ENCODE measurements around the gene RPS2. TPM values are rescaled to one million over a fixed set of nuclear protein-coding genes. Genes with fewer than 3 reads are reported as not detected.

RPS2 gene
- total RNA-seq, 5 donors from 2014 or later (not counting 1 experiment from before 2014, with no cell fraction given), result 3,208 to 3,662 (median 3,410) TPM

- POLR2A ChIA-PET, result no interaction called here
- no peak overlapping the region for H3K4me3 ChIP-seq (ENCODE audit: control insufficient read depth in 1 of 2, extremely low read depth in 1 of 2, low read length in 1 of 2)
- DNase-seq (peak in 1 of 35 experiments; percentile 50), ATAC-seq (replicated peaks in 1 of 4) (no peak)
- peaks cover 6% of the 10 kb centered on the region for H3K36me3 Mint-ChIP-seq
- peak overlapping the region in 2 of 3 donors; percentile 21 to 29 for H3K4me3 Mint-ChIP-seq
- peaks cover 16 to 30% of the 10 kb centered on the region in 2 experiments for H3K4me1 ChIP-seq (ENCODE audit: control insufficient read depth in 1 of 2, extremely low read depth in 1 of 2, insufficient read depth in 2 of 2, low read length in 2 of 2)
- H3K9me3 Mint-ChIP-seq, result no peaks in the 10 kb centered on the region
- H3K27ac ChIP-seq (ENCODE audit: low read length), result peak overlapping the region; percentile 57
- peaks cover 2 to 25% of the 10 kb centered on the region in 2 experiments for H3K27me3 ChIP-seq (replicated peaks in 1 of 2; ENCODE audit: control insufficient read depth in 2 of 2, extremely low read depth in 1 of 2, insufficient read depth in 2 of 2, low read length in 1 of 2)
- H3K36me3 ChIP-seq (ENCODE audit: control insufficient read depth in 2 of 2, extremely low read depth in 1 of 2, insufficient read depth in 1 of 2, low read length in 1 of 2), result peaks cover 2 to 15% of the 10 kb centered on the region in 2 donors
- no peaks in the 10 kb centered on the region for H3K9me3 ChIP-seq
- H3K27me3 Mint-ChIP-seq, result peaks cover 2 to 8% of the 10 kb centered on the region in 2 donors
- CTCF ChIA-PET, result no interaction called here
- H3K4me1 Mint-ChIP-seq, result peaks cover 5 to 25% (median 17%) of the 10 kb centered on the region in 3 donors
- H3K27ac Mint-ChIP-seq, result peak overlapping the region; percentile 48 to 84
- 83% methylated on average over 1 of the region's 2 CpGs for WGBS (ENCODE audit: insufficient coverage)
Observed at GRCh38 chr16:1993731-1994131, 29.1 kb upstream of the RPS2 start.

- no peaks in the 10 kb centered on the region for H3K9me3 ChIP-seq
- H3K4me1 ChIP-seq (ENCODE audit: control insufficient read depth in 1 of 2, extremely low read depth in 1 of 2, insufficient read depth in 2 of 2, low read length in 2 of 2), result peaks cover 16 to 30% of the 10 kb centered on the region in 2 experiments
- no peak for ATAC-seq (replicated peaks in 1 of 4)
- H3K9me3 Mint-ChIP-seq, result no peaks in the 10 kb centered on the region
- WGBS (ENCODE audit: insufficient coverage), result 65% methylated on average over 50 of the region's 50 CpGs
- no peak overlapping the region for H3K4me3 Mint-ChIP-seq
- peaks cover 2 to 6% of the 10 kb centered on the region in 2 donors for H3K36me3 ChIP-seq (ENCODE audit: control insufficient read depth in 2 of 2, extremely low read depth in 1 of 2, insufficient read depth in 1 of 2, low read length in 1 of 2)
- H3K27ac ChIP-seq (ENCODE audit: low read length), result peak overlapping the region; percentile 57
- peaks cover 3 to 33% of the 10 kb centered on the region in 2 experiments for H3K27me3 ChIP-seq (replicated peaks in 1 of 2; ENCODE audit: control insufficient read depth in 2 of 2, extremely low read depth in 1 of 2, insufficient read depth in 2 of 2, low read length in 1 of 2)
- CTCF ChIA-PET, result interaction anchor here in 1 of 2 donors (0.5 to 1.1 kb wide), 4 partner anchors 11 to 163 kb away, joined by 3 read pairs; partner anchors contain the start of genes RPS2 and TRAF7
- H3K27ac Mint-ChIP-seq, result no peak overlapping the region
- peaks cover 3% of the 10 kb centered on the region for H3K36me3 Mint-ChIP-seq
- peaks cover 7 to 28% (median 19%) of the 10 kb centered on the region in 3 donors for H3K4me1 Mint-ChIP-seq
- no peak overlapping the region for H3K4me3 ChIP-seq (ENCODE audit: control insufficient read depth in 1 of 2, extremely low read depth in 1 of 2, low read length in 1 of 2)
- POLR2A ChIA-PET, result interaction anchor here in 1 of 2 donors (0.7 to 1.4 kb wide), 3 partner anchors 9 to 159 kb away, joined by 3 to 9 read pairs (median 3); partner anchors contain the start of gene RPS2
- DNase-seq, result peak in 1 of 35 experiments; percentile 25
- H3K27me3 Mint-ChIP-seq, result peaks cover 5 to 14% of the 10 kb centered on the region in 2 donors
Observed at GRCh38 chr16:1992704-1993317, 28.2 kb upstream of the RPS2 start.

GRCh38 chr16:1991948-1992703 lies 27.5 kb upstream of the RPS2 start:
- H3K27me3 Mint-ChIP-seq, result peaks cover 5 to 14% of the 10 kb centered on the region in 2 donors
- peak overlapping the region; percentile 68 for H3K27ac ChIP-seq (ENCODE audit: low read length)
- no peaks in the 10 kb centered on the region for H3K9me3 ChIP-seq
- ChIA-PET CTCF (interaction anchor here in 1 of 2 donors (0.5 to 1.1 kb wide), 4 partner anchors 12 to 163 kb away, joined by 3 read pairs; partner anchors contain the start of genes RPS2 and TRAF7), POLR2A (interaction anchor here in 1 of 2 donors (0.6 to 1.4 kb wide), 5 partner anchors 10 to 230 kb away, joined by 3 to 9 read pairs (median 3); partner anchors contain the start of gene RPS2)
- H3K4me1 ChIP-seq (ENCODE audit: control insufficient read depth in 1 of 2, extremely low read depth in 1 of 2, insufficient read depth in 2 of 2, low read length in 2 of 2), result peaks cover 16 to 30% of the 10 kb centered on the region in 2 experiments
- H3K4me3 ChIP-seq (ENCODE audit: control insufficient read depth in 1 of 2, extremely low read depth in 1 of 2, low read length in 1 of 2), result peak overlapping the region; percentile 35 to 52
- peak; percentile 90 to 99 (median 97) for DNase-seq
- H3K36me3 Mint-ChIP-seq, result peaks cover under 1% of the 10 kb centered on the region
- H3K4me3 Mint-ChIP-seq, result peak overlapping the region; percentile 73 to 77 (median 75)
- H3K36me3 ChIP-seq (ENCODE audit: control insufficient read depth in 2 of 2, extremely low read depth in 1 of 2, insufficient read depth in 1 of 2, low read length in 1 of 2), result peaks cover under 1 to 2% of the 10 kb centered on the region in 2 donors
- H3K27ac Mint-ChIP-seq, result peak overlapping the region in 1 of 2 donors; percentile 12
- WGBS (ENCODE audit: insufficient coverage), result 6% methylated on average over 73 of the region's 96 CpGs
- H3K9me3 Mint-ChIP-seq, result no peaks in the 10 kb centered on the region
- H3K4me1 Mint-ChIP-seq, result peaks cover 7 to 28% (median 19%) of the 10 kb centered on the region in 3 donors
- ATAC-seq (replicated peaks in 1 of 4), result peak; percentile 79 to 89 (median 83)
- peaks cover 3 to 35% of the 10 kb centered on the region in 2 experiments for H3K27me3 ChIP-seq (replicated peaks in 1 of 2; ENCODE audit: control insufficient read depth in 2 of 2, extremely low read depth in 1 of 2, insufficient read depth in 2 of 2, low read length in 1 of 2)

- Mint-ChIP-seq H3K36me3 (peaks cover 1% of the 10 kb centered on the region), H3K9me3 (no peaks in the 10 kb centered on the region), H3K4me1 (peaks cover 7 to 29% (median 19%) of the 10 kb centered on the region in 3 donors), H3K27ac (peak overlapping the region; percentile 12 to 57), H3K4me3 (peak overlapping the region; percentile 73 to 77 (median 75)), H3K27me3 (peaks cover 5 to 14% of the 10 kb centered on the region in 2 donors)
- ChIA-PET POLR2A (interaction anchor here in 1 of 2 donors (0.6 to 1.4 kb wide), 4 partner anchors 21 to 230 kb away, joined by 3 to 9 read pairs (median 4); partner anchors contain the start of gene RPS2), CTCF (interaction anchor here in 1 of 2 donors (1.1 kb wide), 1 partner anchor 27 kb away, joined by 3 read pairs; the partner anchor contains the start of gene RPS2)
- WGBS (ENCODE audit: insufficient coverage), result 10% methylated on average over 20 of the region's 22 CpGs
- peak overlapping the region; percentile 68 for H3K27ac ChIP-seq (ENCODE audit: low read length)
- no peaks in the 10 kb centered on the region for H3K36me3 ChIP-seq (ENCODE audit: control insufficient read depth in 2 of 2, extremely low read depth in 1 of 2, insufficient read depth in 1 of 2, low read length in 1 of 2)
- peak overlapping the region; percentile 35 to 52 for H3K4me3 ChIP-seq (ENCODE audit: control insufficient read depth in 1 of 2, extremely low read depth in 1 of 2, low read length in 1 of 2)
- ATAC-seq (replicated peaks in 1 of 4) (no peak), DNase-seq (no peak)
- peaks cover 16 to 30% of the 10 kb centered on the region in 2 experiments for H3K4me1 ChIP-seq (ENCODE audit: control insufficient read depth in 1 of 2, extremely low read depth in 1 of 2, insufficient read depth in 2 of 2, low read length in 2 of 2)
- H3K27me3 ChIP-seq (replicated peaks in 1 of 2; ENCODE audit: control insufficient read depth in 2 of 2, extremely low read depth in 1 of 2, insufficient read depth in 2 of 2, low read length in 1 of 2), result peaks cover 3 to 35% of the 10 kb centered on the region in 2 experiments
- no peaks in the 10 kb centered on the region for H3K9me3 ChIP-seq
Observed at GRCh38 chr16:1991588-1991947, 26.9 kb upstream of the RPS2 start.

- Histone ChIP-seq H3K27me3 (replicated peaks in 1 of 2; ENCODE audit: control insufficient read depth in 2 of 2, extremely low read depth in 1 of 2, insufficient read depth in 2 of 2, low read length in 1 of 2) (peaks cover 3 to 35% of the 10 kb centered on the region in 2 experiments), H3K4me1 (ENCODE audit: control insufficient read depth in 1 of 2, extremely low read depth in 1 of 2, insufficient read depth in 2 of 2, low read length in 2 of 2) (peaks cover 16 to 30% of the 10 kb centered on the region in 2 experiments), H3K9me3 (no peaks in the 10 kb centered on the region), H3K36me3 (ENCODE audit: control insufficient read depth in 2 of 2, extremely low read depth in 1 of 2, insufficient read depth in 1 of 2, low read length in 1 of 2) (peaks cover 0 to 3% of the 10 kb centered on the region in 2 donors), H3K4me3 (ENCODE audit: control insufficient read depth in 1 of 2, extremely low read depth in 1 of 2, low read length in 1 of 2) (peak overlapping the region; percentile 52 to 58), H3K27ac (ENCODE audit: low read length) (peak overlapping the region; percentile 68)
- peak in 25 of 35 experiments; percentile 15 to 75 (median 46) for DNase-seq
- peak; percentile 21 to 38 (median 30) for ATAC-seq (replicated peaks in 1 of 4)
- H3K9me3 Mint-ChIP-seq, result no peaks in the 10 kb centered on the region
- H3K4me1 Mint-ChIP-seq, result peaks cover 7 to 30% (median 19%) of the 10 kb centered on the region in 3 donors
- CTCF ChIA-PET, result no interaction called here
- H3K27ac Mint-ChIP-seq, result peak overlapping the region; percentile 12 to 57
- peaks cover 5 to 14% of the 10 kb centered on the region in 2 donors for H3K27me3 Mint-ChIP-seq
- H3K36me3 Mint-ChIP-seq, result peaks cover 5% of the 10 kb centered on the region
- under 1% methylated on average over 18 of the region's 18 CpGs for WGBS (ENCODE audit: insufficient coverage)
- peak overlapping the region; percentile 73 to 77 (median 75) for H3K4me3 Mint-ChIP-seq
- POLR2A ChIA-PET, result interaction anchor here in 1 of 2 donors (0.9 kb wide), 1 partner anchor 20 kb away, joined by 3 read pairs; no protein-coding TSS in a partner anchor
Observed at GRCh38 chr16:1991135-1991551, 26.5 kb upstream of the RPS2 start.
